SK-N-MC (cell line): Measurements from ENCODE around the gene MDC1.
"Not testable (repeated sequence)": the region's sequence is repeated elsewhere in the genome, so short reads cannot be mapped to it uniquely, and the experiment has no call there.

Source experiments
- DNase-seq: peaks from one replicate; pipeline ENCODE4 v3.0.0-alpha.2; 2011; ENCODE audit warnings: low read depth, low spot score
- H3K27ac ChIP-seq: fragments of 200-600 bp; sonication (generic); 2 replicates; pipeline ENCODE4 v1.5.1; 2016; ENCODE audit warnings: mixed run types
- H3K36me3 ChIP-seq: fragments of 200-600 bp; sonication (generic); 2 replicates; pipeline ENCODE4 v1.6.1; 2017; ENCODE audit warnings: antibody characterized with exemption, low read length, mixed read lengths; ENCODE audit not compliant: insufficient read depth
- H3K4me3 ChIP-seq: fragments of 200-600 bp; sonication (generic); 2 replicates; pipeline ENCODE4 v1.5.1; 2016
- H3K9ac ChIP-seq: fragments of 200-600 bp; sonication (generic); 2 replicates; pipeline ENCODE4 v1.8.0; 2017; ENCODE audit warnings: mixed run types, mixed read lengths; ENCODE audit not compliant: insufficient read length
- H3K9me3 ChIP-seq: fragments of 200-600 bp; sonication (generic); 2 replicates; pipeline ENCODE4 v1.6.1; 2017; ENCODE audit warnings: low read depth, mild to moderate bottlenecking, antibody characterized with exemption, low read length, moderate library complexity, mixed read lengths
- EZH2 ChIP-seq: fragments of 200-600 bp; sonication (generic); IDR thresholded peaks from one replicate; pipeline ENCODE4 v1.6.1; 2017; ENCODE audit warnings: antibody characterized with exemption
- FOXP2 ChIP-seq: optimal IDR thresholded peaks from 2 replicates; pipeline ENCODE3; 2011; ENCODE audit warnings: mild to moderate bottlenecking, moderate library complexity; ENCODE audit not compliant: insufficient read depth; ENCODE audit errors: extremely low read length, control extremely low read depth
- POLR2AphosphoS5 ChIP-seq: IDR thresholded peaks from 2 replicates; pipeline ENCODE4 v1.6.1; 2012; ENCODE audit warnings: mild to moderate bottlenecking, low read depth, low read length, borderline replicate concordance

MDC1 gene

GRCh38 chr6:30761791-30762429 is 44.8 kb upstream of the MDC1 start:
- Histone ChIP-seq H3K27ac (no peak overlapping the region), H3K4me3 (no peak overlapping the region), H3K36me3 (no peaks in the 10 kb centered on the region), H3K9ac (no peak overlapping the region), H3K9me3 (no peaks in the 10 kb centered on the region)
- DNase-seq, result no peak
- TF ChIP-seq EZH2 (no peak), FOXP2 (no peak), POLR2AphosphoS5 (no peak)

GRCh38 chr6:30760549-30760948 is 43.5 kb upstream of the MDC1 start:
- H3K27ac ChIP-seq, result no peak overlapping the region
- H3K9me3 ChIP-seq, result no peaks in the 10 kb centered on the region
- TF ChIP-seq FOXP2 (no peak), EZH2 (no peak), POLR2AphosphoS5 (no peak)
- no peak overlapping the region for H3K9ac ChIP-seq
- no peak for DNase-seq
- no peak overlapping the region for H3K4me3 ChIP-seq
- H3K36me3 ChIP-seq, result no peaks in the 10 kb centered on the region

GRCh38 chr6:30759575-30760239 is 42.6 kb upstream of the MDC1 start:
- H3K36me3 ChIP-seq, result no peaks in the 10 kb centered on the region
- no peak overlapping the region for H3K27ac ChIP-seq
- no peak for DNase-seq
- H3K4me3 ChIP-seq, result no peak overlapping the region
- H3K9ac ChIP-seq, result no peak overlapping the region
- no peak for TF ChIP-seq EZH2
- no peak for TF ChIP-seq FOXP2
- TF ChIP-seq POLR2AphosphoS5, result no peak
- no peaks in the 10 kb centered on the region for H3K9me3 ChIP-seq

- H3K36me3 ChIP-seq, result no peaks in the 10 kb centered on the region
- H3K9me3 ChIP-seq, result no peaks in the 10 kb centered on the region
- no peak overlapping the region for H3K27ac ChIP-seq
- no peak overlapping the region for H3K9ac ChIP-seq
- TF ChIP-seq FOXP2 (no peak), POLR2AphosphoS5 (no peak), EZH2 (no peak)
- no peak overlapping the region for H3K4me3 ChIP-seq
- DNase-seq, result no peak
Observed at GRCh38 chr6:30757261-30757904, 40.3 kb upstream of the MDC1 start.

GRCh38 chr6:30756405-30757003 is 39.4 kb upstream of the MDC1 start:
- not testable (repeated sequence) for H3K27ac ChIP-seq, H3K4me3 ChIP-seq, DNase-seq, H3K9me3 ChIP-seq, H3K36me3 ChIP-seq, H3K9ac ChIP-seq

GRCh38 chr6:30754631-30755030 is 37.5 kb upstream of the MDC1 start:
- Histone ChIP-seq H3K36me3 (no peaks in the 10 kb centered on the region), H3K4me3 (no peak overlapping the region), H3K9ac (no peak overlapping the region), H3K27ac (no peak overlapping the region), H3K9me3 (no peaks in the 10 kb centered on the region)
- no peak for TF ChIP-seq EZH2
- TF ChIP-seq FOXP2, result no peak
- TF ChIP-seq POLR2AphosphoS5, result no peak
- DNase-seq, result no peak

GRCh38 chr6:30752157-30752927 is 35.3 kb upstream of the MDC1 start:
- TF ChIP-seq POLR2AphosphoS5, result peak; percentile 41; the same call in 1 of the 2 replicates
- TF ChIP-seq EZH2, result no peak
- TF ChIP-seq FOXP2, result peak; percentile 57
- peak; percentile 50 for DNase-seq
- H3K27ac ChIP-seq, result peak overlapping the region; percentile 79

GRCh38 chr6:30750379-30750668 is 33.2 kb upstream of the MDC1 start:
- H3K4me3 ChIP-seq, result no peak overlapping the region
- H3K9me3 ChIP-seq, result no peaks in the 10 kb centered on the region
- no peak overlapping the region for H3K27ac ChIP-seq
- DNase-seq, result no peak
- TF ChIP-seq FOXP2 (no peak), EZH2 (no peak), POLR2AphosphoS5 (no peak)
- no peaks in the 10 kb centered on the region for H3K36me3 ChIP-seq
- H3K9ac ChIP-seq, result no peak overlapping the region

More at GRCh38 chr6:30752157-30752927, 35.3 kb upstream of the MDC1 start:
- H3K36me3 ChIP-seq, result no peaks in the 10 kb centered on the region
- no peak overlapping the region for H3K9ac ChIP-seq
- no peaks in the 10 kb centered on the region for H3K9me3 ChIP-seq
- H3K4me3 ChIP-seq, result peak overlapping the region; percentile 8; the same call in 1 of the 2 replicates
